ENCODE measurements around the gene SPTLC3. TPM values are rescaled to one million over a fixed set of nuclear protein-coding genes. Genes with fewer than 3 reads are reported as not detected.

SPTLC3 gene
- total and polyA plus RNA-seq, 2 of the 13 experiments (the other 11 are each of a cell fraction or from before 2014, with no cell fraction given): 20.5 to 95.6 TPM

GRCh38 chr20:13029687-13030375 lies 21.1 kb downstream of the SPTLC3 start:
- H3K4me1 ChIP-seq (ENCODE audit: insufficient read depth, low read length): peaks cover 11% of the 10 kb centered on the region
- H3K9me3 ChIP-seq (ENCODE audit: low read length): no peaks in the 10 kb centered on the region
- H3K27me3 ChIP-seq (ENCODE audit: control insufficient read depth in 1 of 2, insufficient read depth in 2 of 2, low read length in 2 of 2): no peaks in the 10 kb centered on the region
- no peak overlapping the region for H3K27ac ChIP-seq (ENCODE audit: extremely low read length, insufficient read depth, low read length)
- ChIA-PET POLR2A (interaction anchor here (0.6 to 3.2 kb wide), 8 partner anchors 9 to 60 kb away, joined by 3 to 9 read pairs (median 6); no protein-coding TSS in a partner anchor), CTCF (ENCODE audit: low intra/inter-chr PET ratio, low total read pairs) (no interaction called here)
- H3K36me3 ChIP-seq (replicated peaks in 1 of 2; ENCODE audit: control insufficient read depth in 1 of 2, insufficient read depth in 2 of 2, low read length in 2 of 2): peaks cover 15 to 65% of the 10 kb centered on the region in 2 experiments
- ATAC-seq (peak; percentile 65), DNase-seq (ENCODE audit: low spot score) (peak; percentile 80), FAIRE-seq (peak; percentile 8)
- H3K4me2 ChIP-seq (ENCODE audit: low read depth, low read length): no peak overlapping the region
- no peak overlapping the region for H3K9ac ChIP-seq (ENCODE audit: insufficient read depth, low read depth, low read length)
- no peaks in the 10 kb centered on the region for H4K20me1 ChIP-seq (ENCODE audit: insufficient read depth, low read length)
- no TSS peak for BruUV-seq (replicated peaks)
- H2AFZ ChIP-seq (ENCODE audit: low read length): no peak overlapping the region
- in situ Hi-C loops (cut with HindIII; ENCODE audit: extremely low pct_ligation_motif_present, low pct_unique_long_range_greater_than_20kb) (no loop called here), intact Hi-C loops (cut with micrococcal nuclease; ENCODE audit: unreplicated experiment) (no loop called here)
- no peak overlapping the region for H3K4me3 ChIP-seq (replicated peaks in 1 of 3; ENCODE audit: insufficient read depth in 1 of 3, low read depth in 2 of 3, low read length in 3 of 3)
- WGBS (ENCODE audit: low lambda C conversion rate): 73% methylated on average over 3 of the region's 3 CpGs
- no peaks in the 10 kb centered on the region for H3K79me2 ChIP-seq (ENCODE audit: insufficient read depth, low read length)
- TF ChIP-seq ZHX1 (CRISPR knock-in tag; IDR thresholded peaks at IDR 0.05; ENCODE audit: low read depth) (peak; percentile 25; the same call in 1 of the 2 replicates), ZNF333 (CRISPR knock-in tag; IDR thresholded peaks at IDR 0.05; ENCODE audit: borderline replicate concordance) (no peak), AKNA (CRISPR knock-in tag; IDR thresholded peaks at IDR 0.05; ENCODE audit: borderline replicate concordance) (no peak), MTA1 (CRISPR knock-in tag; IDR thresholded peaks at IDR 0.05; ENCODE audit: borderline replicate concordance) (no peak), ARID3A (IDR thresholded peaks at IDR 0.05; ENCODE audit: low read depth, low read length) (no peak), CREB1 (IDR thresholded peaks at IDR 0.05) (peak; percentile 44; the same call in 1 of the 2 replicates), CREB1 (CRISPR knock-in tag; IDR thresholded peaks at IDR 0.05) (peak; percentile 48; the same call in 1 of the 2 replicates), AFF4 (CRISPR knock-in tag; IDR thresholded peaks at IDR 0.05) (no peak), RBFOX2 (IDR thresholded peaks at IDR 0.05; ENCODE audit: low read depth, low read length) (0 out of 2 replicates have a peak, but pooled peaks have one; percentile 29)
